ENCODE measurements around the gene OLA1.

Gene OLA1

GRCh38 chr2:174085781-174086180, 162.6 kb downstream of the OLA1 start:
- H3K9me3 ChIP-seq (ENCODE audit: control extremely low read depth in 1 of 5, control insufficient read depth in 4 of 5, insufficient read depth in 2 of 5, low read depth in 1 of 5, low read length in 4 of 5): no peaks in the 10 kb centered on the region
- DNase-seq: no peak
- ChIA-PET CTCF (interaction anchor here (1.4 kb wide), 1 partner anchor 7 kb away, joined by 3 read pairs; no protein-coding TSS in a partner anchor), POLR2A (no interaction called here)
- WGBS (ENCODE audit: insufficient coverage): 100% methylated on average over 1 of the region's 1 CpG
- no peaks in the 10 kb centered on the region for H3K4me1 ChIP-seq (ENCODE audit: control extremely low read depth in 1 of 4, control insufficient read depth in 4 of 4, insufficient read depth in 4 of 4, low read length in 3 of 4)
- H3K27me3 ChIP-seq (replicated peaks in 2 of 5; ENCODE audit: control insufficient read depth in 4 of 5, insufficient read depth in 5 of 5, low read length in 4 of 5): no peaks in the 10 kb centered on the region
- H3K4me3 ChIP-seq (ENCODE audit: control insufficient read depth in 1 of 7, extremely low read depth in 1 of 7, insufficient read depth in 4 of 7, low read depth in 2 of 7, low read length in 6 of 7): no peak overlapping the region
- peaks cover 0 to 3% (median 2%) of the 10 kb centered on the region in 4 experiments for H3K36me3 ChIP-seq (ENCODE audit: control insufficient read depth in 4 of 4, insufficient read depth in 4 of 4, low read length in 3 of 4)
- no peak overlapping the region for H3K27ac ChIP-seq (ENCODE audit: insufficient read depth in 1 of 2, low read depth in 1 of 2, low read length in 2 of 2, poor library complexity in 1 of 2, severe bottlenecking in 2 of 2)

DNA sequence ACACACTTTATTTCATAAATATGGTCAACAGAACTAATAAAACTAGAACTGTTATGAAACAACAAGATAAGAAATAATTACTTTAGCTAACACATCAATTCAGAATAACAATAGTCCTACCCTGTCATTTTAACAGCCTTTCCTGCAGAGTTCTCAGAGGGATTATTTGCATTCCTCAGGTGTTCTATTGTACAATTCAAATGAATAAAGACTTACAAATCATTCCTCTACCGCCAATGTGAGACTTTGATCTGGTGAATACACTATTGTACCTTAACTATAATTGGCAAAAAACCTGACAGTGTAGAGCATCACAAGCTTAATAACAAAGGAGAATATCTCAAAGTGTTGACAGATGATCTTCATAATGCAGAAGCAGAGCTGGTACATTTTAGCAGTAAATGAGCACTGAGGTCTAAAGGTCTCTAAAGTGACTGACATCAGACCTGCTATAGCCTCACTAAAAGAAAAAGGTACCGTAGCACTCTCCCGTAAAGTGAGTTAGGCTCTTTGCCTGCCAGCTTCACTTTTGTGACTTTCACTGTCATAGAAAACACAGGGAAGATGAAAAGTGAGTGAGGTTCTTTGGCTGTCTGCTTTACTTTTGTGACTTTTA, 164.4 kb downstream of the OLA1 start:
- POLR2A ChIA-PET: no interaction called here
- Histone ChIP-seq H3K27me3 (replicated peaks in 2 of 5; ENCODE audit: control insufficient read depth in 4 of 5, insufficient read depth in 5 of 5, low read length in 4 of 5) (no peaks in the 10 kb centered on the region), H3K9me3 (ENCODE audit: control extremely low read depth in 1 of 5, control insufficient read depth in 4 of 5, insufficient read depth in 2 of 5, low read depth in 1 of 5, low read length in 4 of 5) (no peaks in the 10 kb centered on the region), H3K4me1 (ENCODE audit: control extremely low read depth in 1 of 4, control insufficient read depth in 4 of 4, insufficient read depth in 4 of 4, low read length in 3 of 4) (no peaks in the 10 kb centered on the region), H3K4me3 (ENCODE audit: control insufficient read depth in 1 of 7, extremely low read depth in 1 of 7, insufficient read depth in 4 of 7, low read depth in 2 of 7, low read length in 6 of 7) (no peak overlapping the region), H3K36me3 (ENCODE audit: control insufficient read depth in 4 of 4, insufficient read depth in 4 of 4, low read length in 3 of 4) (peaks cover 0 to 6% (median 5%) of the 10 kb centered on the region in 4 experiments), H3K27ac (ENCODE audit: insufficient read depth in 1 of 2, low read depth in 1 of 2, low read length in 2 of 2, poor library complexity in 1 of 2, severe bottlenecking in 2 of 2) (no peak overlapping the region)
- CTCF ChIA-PET: no interaction called here
- 100% methylated on average over 2 of the region's 3 CpGs for WGBS (ENCODE audit: insufficient coverage)
- DNase-seq: no peak

DNA sequence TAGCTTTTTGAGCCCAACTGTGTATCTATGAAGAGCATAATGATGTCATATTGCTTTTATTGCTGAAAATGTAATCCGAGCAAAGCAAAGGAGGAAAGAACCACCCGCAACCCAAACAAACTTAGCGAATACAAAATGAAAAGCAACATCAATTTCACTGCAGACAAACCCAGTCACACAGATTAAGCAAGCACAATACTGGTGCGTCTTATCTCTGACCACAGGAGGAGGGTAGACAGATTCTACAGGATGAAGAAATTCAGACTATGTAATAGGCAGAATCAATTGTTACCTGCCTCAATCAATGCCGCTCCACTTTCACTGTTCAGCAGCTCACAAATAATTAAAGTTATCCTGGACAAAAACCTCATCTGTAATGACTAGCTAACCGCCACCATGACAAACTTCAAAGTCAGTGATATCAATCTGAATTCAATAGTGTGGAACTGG, 167.6 kb downstream of the OLA1 start:
- POLR2A ChIA-PET: no interaction called here
- Histone ChIP-seq H3K4me1 (ENCODE audit: control extremely low read depth in 1 of 4, control insufficient read depth in 4 of 4, insufficient read depth in 4 of 4, low read length in 3 of 4) (no peaks in the 10 kb centered on the region), H3K9me3 (ENCODE audit: control extremely low read depth in 1 of 5, control insufficient read depth in 4 of 5, insufficient read depth in 2 of 5, low read depth in 1 of 5, low read length in 4 of 5) (no peaks in the 10 kb centered on the region), H3K27ac (ENCODE audit: insufficient read depth in 1 of 2, low read depth in 1 of 2, low read length in 2 of 2, poor library complexity in 1 of 2, severe bottlenecking in 2 of 2) (no peak overlapping the region), H3K27me3 (replicated peaks in 2 of 5; ENCODE audit: control insufficient read depth in 4 of 5, insufficient read depth in 5 of 5, low read length in 4 of 5) (no peaks in the 10 kb centered on the region), H3K36me3 (ENCODE audit: control insufficient read depth in 4 of 4, insufficient read depth in 4 of 4, low read length in 3 of 4) (peaks cover 0 to 9% (median 5%) of the 10 kb centered on the region in 4 experiments), H3K4me3 (ENCODE audit: control insufficient read depth in 1 of 7, extremely low read depth in 1 of 7, insufficient read depth in 4 of 7, low read depth in 2 of 7, low read length in 6 of 7) (no peak overlapping the region)
- CTCF ChIA-PET: interaction anchor here (1.2 kb wide), 1 partner anchor 327 kb away, joined by 4 read pairs; no protein-coding TSS in a partner anchor
- 93% methylated on average over 3 of the region's 6 CpGs for WGBS (ENCODE audit: insufficient coverage)
- DNase-seq: no peak

- H3K27ac ChIP-seq (ENCODE audit: insufficient read depth in 1 of 2, low read depth in 1 of 2, low read length in 2 of 2, poor library complexity in 1 of 2, severe bottlenecking in 2 of 2): no peak overlapping the region
- CTCF ChIA-PET: interaction anchor here (0.7 to 2.2 kb wide), 9 partner anchors 8 to 116 kb away, joined by 3 to 7 read pairs (median 3); no protein-coding TSS in a partner anchor
- DNase-seq: peak; percentile 16 to 52 (median 50)
- peaks cover 2 to 14% (median 13%) of the 10 kb centered on the region in 4 experiments for H3K36me3 ChIP-seq (ENCODE audit: control insufficient read depth in 4 of 4, insufficient read depth in 4 of 4, low read length in 3 of 4)
- no peaks in the 10 kb centered on the region for H3K27me3 ChIP-seq (replicated peaks in 2 of 5; ENCODE audit: control insufficient read depth in 4 of 5, insufficient read depth in 5 of 5, low read length in 4 of 5)
- H3K9me3 ChIP-seq (ENCODE audit: control extremely low read depth in 1 of 5, control insufficient read depth in 4 of 5, insufficient read depth in 2 of 5, low read depth in 1 of 5, low read length in 4 of 5): no peaks in the 10 kb centered on the region
- H3K4me3 ChIP-seq (ENCODE audit: control insufficient read depth in 1 of 7, extremely low read depth in 1 of 7, insufficient read depth in 4 of 7, low read depth in 2 of 7, low read length in 6 of 7): no peak overlapping the region
- H3K4me1 ChIP-seq (ENCODE audit: control extremely low read depth in 1 of 4, control insufficient read depth in 4 of 4, insufficient read depth in 4 of 4, low read length in 3 of 4): no peaks in the 10 kb centered on the region
- POLR2A ChIA-PET: no interaction called here
These were observed 170.1 kb downstream of the OLA1 start for GRCh38 chr2:174078275-174078674.

GRCh38 chr2:174076975-174077374, 171.4 kb downstream of the OLA1 start:
- Histone ChIP-seq H3K4me1 (ENCODE audit: control extremely low read depth in 1 of 4, control insufficient read depth in 4 of 4, insufficient read depth in 4 of 4, low read length in 3 of 4) (peaks cover 0 to 5% (median 3%) of the 10 kb centered on the region in 4 experiments), H3K27me3 (replicated peaks in 2 of 5; ENCODE audit: control insufficient read depth in 4 of 5, insufficient read depth in 5 of 5, low read length in 4 of 5) (no peaks in the 10 kb centered on the region), H3K9me3 (ENCODE audit: control extremely low read depth in 1 of 5, control insufficient read depth in 4 of 5, insufficient read depth in 2 of 5, low read depth in 1 of 5, low read length in 4 of 5) (no peaks in the 10 kb centered on the region), H3K4me3 (ENCODE audit: control insufficient read depth in 1 of 7, extremely low read depth in 1 of 7, insufficient read depth in 4 of 7, low read depth in 2 of 7, low read length in 6 of 7) (no peak overlapping the region), H3K36me3 (ENCODE audit: control insufficient read depth in 4 of 4, insufficient read depth in 4 of 4, low read length in 3 of 4) (peaks cover 2 to 14% (median 13%) of the 10 kb centered on the region in 4 experiments), H3K27ac (ENCODE audit: insufficient read depth in 1 of 2, low read depth in 1 of 2, low read length in 2 of 2, poor library complexity in 1 of 2, severe bottlenecking in 2 of 2) (no peak overlapping the region)
- ChIA-PET CTCF (interaction anchor here (0.6 to 1.9 kb wide), 4 partner anchors 12 to 33 kb away, joined by 3 to 7 read pairs (median 4); no protein-coding TSS in a partner anchor), POLR2A (no interaction called here)
- WGBS (ENCODE audit: insufficient coverage): no CpG with 5 or more reads among the region's 1 CpG
- DNase-seq: no peak

DNA sequence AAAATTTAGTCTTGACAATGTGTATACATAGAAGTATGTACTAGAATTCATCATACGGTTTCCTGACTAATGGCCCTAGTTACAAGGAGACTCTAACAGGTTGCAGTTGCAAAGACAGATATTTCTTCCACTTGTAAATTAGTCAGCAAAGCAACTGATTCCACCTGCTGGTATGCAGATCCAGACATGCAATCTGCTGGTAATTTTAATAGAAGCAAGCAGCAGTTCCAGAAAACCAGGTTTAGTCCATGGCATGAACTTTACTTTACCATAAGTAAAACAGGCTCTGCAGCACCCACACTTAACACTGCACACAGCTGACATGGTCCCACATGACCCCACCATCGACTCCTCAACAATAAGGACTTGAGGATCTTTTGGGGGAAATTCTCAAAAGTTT, 172.3 kb downstream of the OLA1 start:
- Histone ChIP-seq H3K4me3 (ENCODE audit: control insufficient read depth in 1 of 7, extremely low read depth in 1 of 7, insufficient read depth in 4 of 7, low read depth in 2 of 7, low read length in 6 of 7) (no peak overlapping the region), H3K36me3 (ENCODE audit: control insufficient read depth in 4 of 4, insufficient read depth in 4 of 4, low read length in 3 of 4) (peaks cover 2 to 14% (median 13%) of the 10 kb centered on the region in 4 experiments), H3K27me3 (replicated peaks in 2 of 5; ENCODE audit: control insufficient read depth in 4 of 5, insufficient read depth in 5 of 5, low read length in 4 of 5) (no peaks in the 10 kb centered on the region), H3K9me3 (ENCODE audit: control extremely low read depth in 1 of 5, control insufficient read depth in 4 of 5, insufficient read depth in 2 of 5, low read depth in 1 of 5, low read length in 4 of 5) (no peaks in the 10 kb centered on the region), H3K4me1 (ENCODE audit: control extremely low read depth in 1 of 4, control insufficient read depth in 4 of 4, insufficient read depth in 4 of 4, low read length in 3 of 4) (peaks cover 0 to 8% (median 5%) of the 10 kb centered on the region in 4 experiments), H3K27ac (ENCODE audit: insufficient read depth in 1 of 2, low read depth in 1 of 2, low read length in 2 of 2, poor library complexity in 1 of 2, severe bottlenecking in 2 of 2) (no peak overlapping the region)
- peak in 2 of 3 donors; percentile 4 to 16 for DNase-seq
- POLR2A ChIA-PET: no interaction called here
- 100% methylated on average over 2 of the region's 2 CpGs for WGBS (ENCODE audit: insufficient coverage)
- CTCF ChIA-PET: interaction anchor here (1.4 kb wide), 1 partner anchor 32 kb away, joined by 5 read pairs; no protein-coding TSS in a partner anchor

GRCh38 chr2:174074831-174075230, 173.5 kb downstream of the OLA1 start:
- POLR2A ChIA-PET: no interaction called here
- CTCF ChIA-PET: interaction anchor here (0.6 kb wide), 1 partner anchor 66 kb away, joined by 3 read pairs; no protein-coding TSS in a partner anchor
- WGBS (ENCODE audit: insufficient coverage): no CpG with 5 or more reads among the region's 4 CpGs
- Histone ChIP-seq H3K27ac (ENCODE audit: insufficient read depth in 1 of 2, low read depth in 1 of 2, low read length in 2 of 2, poor library complexity in 1 of 2, severe bottlenecking in 2 of 2) (no peak overlapping the region), H3K27me3 (replicated peaks in 2 of 5; ENCODE audit: control insufficient read depth in 4 of 5, insufficient read depth in 5 of 5, low read length in 4 of 5) (no peaks in the 10 kb centered on the region), H3K4me3 (ENCODE audit: control insufficient read depth in 1 of 7, extremely low read depth in 1 of 7, insufficient read depth in 4 of 7, low read depth in 2 of 7, low read length in 6 of 7) (no peak overlapping the region), H3K9me3 (ENCODE audit: control extremely low read depth in 1 of 5, control insufficient read depth in 4 of 5, insufficient read depth in 2 of 5, low read depth in 1 of 5, low read length in 4 of 5) (no peaks in the 10 kb centered on the region), H3K4me1 (ENCODE audit: control extremely low read depth in 1 of 4, control insufficient read depth in 4 of 4, insufficient read depth in 4 of 4, low read length in 3 of 4) (peaks cover 0 to 8% (median 5%) of the 10 kb centered on the region in 4 experiments), H3K36me3 (ENCODE audit: control insufficient read depth in 4 of 4, insufficient read depth in 4 of 4, low read length in 3 of 4) (peaks cover 2 to 10% (median 8%) of the 10 kb centered on the region in 4 experiments)
- peak in 2 of 3 donors; percentile 42 to 67 for DNase-seq

Measured in common myeloid progenitor, CD34-positive (primary cell).